IPS-NIHi7 (cell line): ENCODE results near the gene CTSW.
A peak's percentile ranks its signal among the peaks of the same experiment; 100 is the strongest.
"Not testable (repeated sequence)": the region's sequence is repeated elsewhere in the genome, so short reads cannot be mapped to it uniquely, and the experiment has no call there.

ENCODE experiments used
- DNase-seq: peaks from one replicate; pipeline ENCODE4 v3.0.0; 2012; ENCODE audit warnings: mixed read lengths; ENCODE audit errors: extremely low spot score

The CTSW gene

GRCh38 chr11:65879617-65880016 is at the start of gene CTSW:
Gene CTSW, plus strand, starts transcription at chr11:65879837. Its CDS starts 18 bp downstream, at chr11:65879855.
- DNase-seq, result no peak

- DNase-seq, result not testable (repeated sequence)
These were observed 47.4 kb upstream of the CTSW start for GRCh38 chr11:65832231-65832630.

- DNase-seq, result peak; percentile 99
These were observed 46.2 kb upstream of the CTSW start, which contains the start of gene SNX32 for GRCh38 chr11:65833297-65834030. Gene SNX32, plus strand, starts transcription at chr11:65833963. Its CDS starts 103 bp downstream, at chr11:65834066.

- no peak for DNase-seq
These were observed 45.4 kb upstream of the CTSW start for GRCh38 chr11:65834202-65834601.

GRCh38 chr11:65842144-65842543 is 37.5 kb upstream of the CTSW start:
- no peak for DNase-seq

GRCh38 chr11:65843811-65844210 is 35.8 kb upstream of the CTSW start:
- no peak for DNase-seq

GRCh38 chr11:65844231-65844872 is 35.3 kb upstream of the CTSW start:
- DNase-seq, result no peak

- DNase-seq, result no peak
These were observed 31.9 kb upstream of the CTSW start for GRCh38 chr11:65847746-65848145.

GRCh38 chr11:65848693-65849092 is 30.9 kb upstream of the CTSW start:
- not testable (repeated sequence) for DNase-seq

GRCh38 chr11:65849366-65849765 is 30.3 kb upstream of the CTSW start:
- DNase-seq, result no peak

GRCh38 chr11:65849771-65850216 is 29.8 kb upstream of the CTSW start:
- DNase-seq, result no peak

- no peak for DNase-seq
These were observed 29.2 kb upstream of the CTSW start for GRCh38 chr11:65850217-65851082.

GRCh38 chr11:65851083-65851579 is 28.5 kb upstream of the CTSW start:
- peak; percentile 88 for DNase-seq

- DNase-seq, result no peak
These were observed 27.7 kb upstream of the CTSW start for GRCh38 chr11:65851811-65852507.

- no peak for DNase-seq
These were observed 27.0 kb upstream of the CTSW start for GRCh38 chr11:65852508-65853245.

GRCh38 chr11:65853246-65853979 is 26.2 kb upstream of the CTSW start:
- no peak for DNase-seq

- DNase-seq, result no peak
These were observed 25.5 kb upstream of the CTSW start for GRCh38 chr11:65854161-65854592.

GRCh38 chr11:65854852-65855837 is 24.5 kb upstream of the CTSW start:
- DNase-seq, result no peak

GRCh38 chr11:65855927-65856363 is 23.7 kb upstream of the CTSW start:
- DNase-seq, result no peak
